ENCODE measurements around the gene PRB2.
"Not testable (repeated sequence)": the region's sequence is repeated elsewhere in the genome, so short reads cannot be mapped to it uniquely, and the experiment has no call there.

The PRB2 gene

GRCh38 chr12:11395467-11395866, at the start of gene PRB2:
Gene PRB2, minus strand, starts transcription at chr12:11395567. Its CDS starts 38 bp downstream, at chr12:11395529.
- not testable (repeated sequence) for DNase-seq (ENCODE audit: extremely low spot score, insufficient read length, low read depth)
- FAIRE-seq: peak; percentile 49

GRCh38 chr12:11437966-11438365, 42.6 kb upstream of the PRB2 start:
- no peak for DNase-seq (ENCODE audit: extremely low spot score, insufficient read length, low read depth)
- FAIRE-seq: no peak

DNA sequence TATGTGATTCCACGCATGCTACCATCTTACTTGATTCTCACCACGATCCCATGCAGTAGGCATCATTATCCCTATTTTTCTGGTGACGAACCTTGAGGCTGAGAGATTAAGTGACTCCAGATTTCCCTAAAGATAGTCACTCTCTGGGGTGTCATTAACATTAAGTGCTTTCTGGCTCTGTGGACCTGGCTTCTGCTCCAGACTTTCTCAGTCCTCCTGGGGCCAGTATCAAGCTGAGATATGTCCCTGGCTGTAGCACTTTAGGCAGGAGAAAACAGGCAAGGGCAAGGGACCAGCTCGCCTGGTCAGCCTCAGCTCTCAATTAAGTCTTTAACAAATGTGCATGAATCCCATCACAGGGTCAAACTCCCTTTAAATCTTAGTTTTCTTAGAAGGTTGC, 38.3 kb upstream of the PRB2 start:
- FAIRE-seq (no peak), DNase-seq (ENCODE audit: extremely low spot score, insufficient read length, low read depth) (no peak)

DNA sequence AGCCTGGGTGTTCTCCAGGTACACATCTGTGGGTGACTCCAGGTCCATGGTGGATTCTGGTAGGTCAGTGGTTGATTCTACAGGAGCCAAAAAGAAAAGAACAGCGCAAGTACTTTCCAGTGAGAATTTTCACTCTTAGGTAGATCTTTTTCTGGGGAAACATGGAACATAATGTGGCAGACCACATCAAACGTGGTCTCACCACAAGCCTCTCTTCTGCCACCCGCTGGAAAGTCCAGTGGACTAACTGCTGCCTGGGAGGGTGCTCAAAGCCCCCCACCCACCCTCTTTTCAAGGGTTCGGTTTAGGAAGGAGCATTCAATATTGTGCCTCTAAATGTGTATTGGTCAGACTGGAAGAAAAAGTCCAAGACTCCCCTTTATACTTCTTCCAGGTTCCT, 36.1 kb upstream of the PRB2 start:
- no peak for DNase-seq (ENCODE audit: extremely low spot score, insufficient read length, low read depth)
- no peak for FAIRE-seq

GRCh38 chr12:11427341-11427740, 32.0 kb upstream of the PRB2 start:
- DNase-seq (ENCODE audit: extremely low spot score, insufficient read length, low read depth) (no peak), FAIRE-seq (no peak)

- FAIRE-seq (no peak), DNase-seq (ENCODE audit: extremely low spot score, insufficient read length, low read depth) (no peak)
Measured at GRCh38 chr12:11412731-11413130, 17.4 kb upstream of the PRB2 start.

GRCh38 chr12:11408096-11408495, 12.7 kb upstream of the PRB2 start:
- no peak for FAIRE-seq

DNA sequence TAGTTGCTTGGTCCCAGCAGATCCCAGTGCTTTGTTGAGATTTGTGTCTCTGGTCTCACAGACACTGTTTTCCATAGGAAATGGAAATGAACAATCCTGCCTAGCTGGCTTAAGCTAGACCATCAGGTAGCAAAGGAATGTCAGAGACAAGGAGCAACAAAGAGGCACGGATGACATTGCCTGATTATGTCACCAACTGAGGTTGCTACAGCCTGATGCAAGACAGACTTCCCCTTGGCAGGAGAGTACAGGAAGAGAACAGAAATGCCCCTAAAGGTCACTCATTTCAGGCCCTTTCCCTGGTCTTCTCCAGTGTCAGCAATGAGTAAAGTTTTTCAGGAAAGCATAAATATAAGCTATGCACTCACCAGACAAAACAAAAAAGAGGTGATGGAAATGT, 2.0 kb upstream of the PRB2 start:
- FAIRE-seq: no peak
- DNase-seq (ENCODE audit: extremely low spot score, insufficient read length, low read depth): no peak

More at GRCh38 chr12:11408096-11408495, 12.7 kb upstream of the PRB2 start:
- no peak for DNase-seq (ENCODE audit: extremely low spot score, insufficient read length, low read depth)

GRCh38 chr12:11391456-11391855, 3.9 kb downstream of the PRB2 start:
- DNase-seq (ENCODE audit: extremely low spot score, insufficient read length, low read depth): not testable (repeated sequence)
- FAIRE-seq: peak; percentile 24

- not testable (repeated sequence) for DNase-seq (ENCODE audit: extremely low spot score, insufficient read length, low read depth); FAIRE-seq
Measured at GRCh38 chr12:11377420-11377819, 17.9 kb downstream of the PRB2 start.

DNA sequence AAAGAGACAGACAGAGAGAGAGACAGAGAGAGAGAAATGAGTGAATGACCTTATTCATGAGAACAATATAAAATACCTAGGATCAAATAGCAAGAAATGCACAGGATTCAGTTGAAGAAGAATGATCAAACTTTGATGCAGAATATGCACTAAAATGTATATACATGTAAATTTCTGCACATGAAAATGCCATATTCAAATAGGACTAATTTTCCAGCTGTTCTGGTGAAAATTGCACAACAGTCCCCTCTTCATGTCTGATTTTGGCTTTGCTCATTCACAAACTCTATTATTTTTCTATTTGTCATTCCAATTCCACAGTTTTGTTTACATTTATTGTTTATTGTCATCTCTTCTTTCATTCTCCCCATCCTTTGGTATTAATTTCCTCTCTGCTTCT, 34.2 kb downstream of the PRB2 start:
- FAIRE-seq: peak; percentile 46
- no peak for DNase-seq (ENCODE audit: extremely low spot score, insufficient read length, low read depth)

DNA sequence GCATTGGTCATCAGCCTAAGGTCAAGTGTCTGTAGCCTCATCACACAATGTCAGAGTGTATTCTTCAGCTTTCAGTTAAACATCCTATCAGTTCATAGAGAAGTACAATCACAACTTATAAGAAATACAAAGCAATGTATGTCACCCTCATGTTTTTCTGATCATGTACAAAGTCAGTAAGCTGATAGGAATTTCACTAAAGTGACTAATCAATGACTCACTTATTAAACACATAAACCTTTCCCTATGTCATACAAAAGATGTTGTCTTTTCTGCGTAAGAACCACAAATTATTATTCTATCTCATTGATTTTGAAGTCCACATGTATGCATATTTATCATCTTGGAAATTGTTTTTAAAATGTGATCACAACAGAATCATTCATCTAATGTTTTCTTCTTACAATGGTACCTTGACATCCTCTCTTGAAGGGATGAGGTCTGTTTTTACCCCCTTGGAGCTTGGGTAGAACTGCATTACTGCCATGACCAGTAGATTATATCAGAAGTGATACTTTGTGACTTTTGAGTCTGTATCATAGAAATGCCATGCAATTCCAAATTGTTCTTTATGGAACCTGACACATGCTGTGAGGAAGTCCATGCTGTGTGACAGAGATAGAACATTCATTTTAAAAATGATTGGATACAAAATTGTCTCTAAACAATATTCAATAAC, 35.0 kb downstream of the PRB2 start:
- DNase-seq (ENCODE audit: extremely low spot score, insufficient read length, low read depth); FAIRE-seq: not testable (repeated sequence)

- not testable (repeated sequence) for DNase-seq (ENCODE audit: extremely low spot score, insufficient read length, low read depth); FAIRE-seq
Measured at GRCh38 chr12:11351736-11352135, 43.6 kb downstream of the PRB2 start.

- DNase-seq (ENCODE audit: extremely low spot score, insufficient read length, low read depth) (no peak), FAIRE-seq (no peak)
Measured at GRCh38 chr12:11348439-11348838, 46.9 kb downstream of the PRB2 start.

DNA sequence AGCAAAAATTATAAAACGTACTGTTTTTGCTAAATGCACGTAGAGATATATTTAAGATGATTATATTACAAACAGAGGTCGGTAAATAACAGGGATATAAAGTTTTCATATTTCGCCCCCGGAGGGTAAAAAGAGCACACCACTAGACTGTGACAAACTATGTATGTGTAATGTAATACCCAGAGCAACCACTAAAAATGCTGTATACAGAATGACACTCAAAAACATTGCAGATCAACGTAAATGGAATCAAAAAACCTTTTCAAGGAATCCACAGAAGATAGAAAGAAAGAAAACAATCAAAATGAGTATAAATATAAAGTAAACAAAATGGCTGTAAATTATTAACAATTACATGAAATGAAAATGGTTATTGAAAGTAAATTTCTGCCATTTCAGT, 47.6 kb downstream of the PRB2 start:
- FAIRE-seq: no peak
- DNase-seq (ENCODE audit: extremely low spot score, insufficient read length, low read depth): no peak

GRCh38 chr12:11344500-11344899, 50.9 kb downstream of the PRB2 start:
- no peak for FAIRE-seq

More at GRCh38 chr12:11344500-11344899, 50.9 kb downstream of the PRB2 start:
- DNase-seq (ENCODE audit: extremely low spot score, insufficient read length, low read depth): no peak

Data from GM18507 (cell line).